B cell (primary cell): ENCODE data around the gene MSL3B.

Experiments used
- ATAC-seq: fragments of 200-7000 bp; cut with Tn5 transposase; one replicate; pipeline ENCODE4 v1.10.0; 2021; ENCODE audit warnings: low read depth, mild to moderate bottlenecking, moderate number of reproducible peaks, moderate library complexity
- CTCF ChIA-PET: fragments of 350-600 bp; sonication (Branson Sonifier 250); formaldehyde crosslinking; loops from one replicate; lab custom pipeline; 2021; ENCODE audit warnings: antibody characterized with exemption, inconsistent platforms; lab: Charles Lee
- POLR2A ChIA-PET: fragments of 350-600 bp; sonication (Branson Sonifier 250); formaldehyde crosslinking; loops from one replicate; lab custom pipeline; 2021; ENCODE audit warnings: antibody characterized with exemption; lab: Charles Lee
- DNase-seq: peaks from one replicate; pipeline ENCODE4 v3.0.0; 2013
- H2AFZ ChIP-seq: 2 replicates; pipeline ENCODE4 v1.6.1; 2012; ENCODE audit warnings: mild to moderate bottlenecking, low read depth, low read length; ENCODE audit not compliant: insufficient read depth, poor library complexity, severe bottlenecking
- H3K27ac ChIP-seq, 2 donors: 1 replicate in 1 of 2; 2 replicates in 1 of 2; pipeline ENCODE4 v1.5.1; 2012 to 2013; ENCODE audit warnings: low read length in 2 of 2, mild to moderate bottlenecking in 2 of 2, moderate library complexity in 1 of 2
- H3K27me3 ChIP-seq, 4 experiments: fragments of 200-600 bp in 1 of 4; sonication (generic) in 1 of 4; replicated peaks in 1 of 4; 1 replicate in 2 of 4; 2 replicates in 2 of 4; pipeline versions ENCODE4 v1.6.1 to v1.7.0; 2013 to 2016; ENCODE audit warnings: low read length in 3 of 4, mild to moderate bottlenecking in 2 of 4, mixed read lengths in 1 of 4, moderate library complexity in 1 of 4; ENCODE audit not compliant: insufficient read depth in 4 of 4, control insufficient read depth in 3 of 4; ENCODE audit errors: control extremely low read depth in 1 of 4
- H3K36me3 ChIP-seq, 2 experiments: replicated peaks in 1 of 2; 1 replicate in 1 of 2; 2 replicates in 1 of 2; pipeline versions ENCODE4 v1.6.1 to v1.7.1; 2013; ENCODE audit warnings: low read length in 1 of 2; ENCODE audit not compliant: insufficient read depth in 2 of 2, control insufficient read depth in 1 of 2; ENCODE audit errors: control extremely low read depth in 1 of 2, extremely low read depth in 1 of 2
- H3K4me1 ChIP-seq, 2 donors: fragments of 200-600 bp in 1 of 2; sonication (generic) in 1 of 2; 1 replicate in 1 of 2; 2 replicates in 1 of 2; pipeline versions ENCODE4 v1.5.1 to v1.6.1; 2013 to 2017; ENCODE audit warnings: low read length in 2 of 2; ENCODE audit not compliant: control insufficient read depth in 2 of 2, insufficient read depth in 2 of 2
- H3K4me2 ChIP-seq: replicated peaks from 2 replicates; pipeline ENCODE3; 2012; ENCODE audit warnings: mild to moderate bottlenecking, low read depth, low read length; ENCODE audit not compliant: poor library complexity, severe bottlenecking
- H3K4me3 ChIP-seq, 5 experiments: fragments of 200-600 bp in 1 of 5; sonication (generic) in 1 of 5; 1 replicate in 3 of 5; 2 replicates in 2 of 5; pipeline versions ENCODE4 v1.5.1 to v1.7.0; 2011 to 2016; ENCODE audit warnings: low read length in 4 of 5, mild to moderate bottlenecking in 4 of 5, low read depth in 2 of 5, control low read depth in 1 of 5, moderate library complexity in 1 of 5; ENCODE audit not compliant: insufficient read depth in 1 of 5; ENCODE audit errors: control extremely low read depth in 1 of 5, extremely low read depth in 1 of 5
- H3K79me2 ChIP-seq: fragments of 200-600 bp; sonication (generic); one replicate; pipeline ENCODE4 v1.6.0; 2016; ENCODE audit warnings: low read length; ENCODE audit not compliant: control insufficient read depth, insufficient read depth
- H3K9ac ChIP-seq: fragments of 200-600 bp; sonication (generic); 2 replicates; pipeline ENCODE4 v1.6.1; 2017; ENCODE audit warnings: mild to moderate bottlenecking, low read length, moderate library complexity
- H3K9me3 ChIP-seq, 3 donors: one replicate each; pipeline versions ENCODE4 v1.6.1 to v1.7.1; 2013; ENCODE audit warnings: low read length in 2 of 3; ENCODE audit not compliant: control insufficient read depth in 2 of 3, insufficient read depth in 1 of 3; ENCODE audit errors: control extremely low read depth in 1 of 3
- H4K20me1 ChIP-seq: 2 replicates; pipeline ENCODE4 v1.6.0; 2012; ENCODE audit warnings: mild to moderate bottlenecking, low read length; ENCODE audit not compliant: insufficient read depth, control insufficient read depth, poor library complexity, severe bottlenecking
- H3K27ac Mint-ChIP-seq: one replicate; pipeline ENCODE4 v1.8.0; 2021; ENCODE audit warnings: mixed read lengths
- H3K27me3 Mint-ChIP-seq: one replicate; pipeline ENCODE4 v1.8.0; 2021; ENCODE audit warnings: mixed read lengths
- H3K4me1 Mint-ChIP-seq: one replicate; pipeline ENCODE4 v1.8.0; 2021; ENCODE audit warnings: mixed read lengths
- H3K4me3 Mint-ChIP-seq: one replicate; pipeline ENCODE4 v1.8.0; 2021; ENCODE audit warnings: mixed read lengths
- H3K9me3 Mint-ChIP-seq: one replicate; pipeline ENCODE4 v1.8.0; 2022; ENCODE audit warnings: mixed read lengths; ENCODE audit not compliant: insufficient read depth
- CTCF ChIP-seq: fragments of 200-600 bp; IDR thresholded peaks from one replicate; pipeline ENCODE4 v1.8.0; 2022; ENCODE audit warnings: antibody characterized with exemption, mild to moderate bottlenecking
- EZH2 ChIP-seq: IDR thresholded peaks from 2 replicates; pipeline ENCODE4 v1.6.1; 2012; ENCODE audit warnings: borderline replicate concordance, low read depth, mild to moderate bottlenecking, moderate library complexity, low read length; ENCODE audit not compliant: insufficient read depth, poor library complexity, severe bottlenecking
- WGBS: methylation state at CpG from one replicate; pipeline ENCODE4 v1.1.5; 2013; ENCODE audit warnings: missing lambda C conversion rate; ENCODE audit not compliant: insufficient coverage; 5-methylcytosine and 5-hydroxymethylcytosine counted together
- intact Hi-C: fragments of 100-400 bp; cut with micrococcal nuclease; formaldehyde crosslinking; loops from one replicate; pipeline ENCODE4 v1.10.0; 2022

Gene MSL3B

GRCh38 chr2:233822101-233822771 lies 46.0 kb downstream of the MSL3B start:
- TF ChIP-seq CTCF (no peak), EZH2 (no peak)
- no peak overlapping the region for H3K27ac Mint-ChIP-seq
- ATAC-seq (no peak), DNase-seq (no peak)
- H3K4me1 Mint-ChIP-seq, result no peaks in the 10 kb centered on the region
- Histone ChIP-seq H3K9ac (no peak overlapping the region), H4K20me1 (no peaks in the 10 kb centered on the region), H3K27ac (no peak overlapping the region), H3K4me1 (no peaks in the 10 kb centered on the region), H3K79me2 (no peaks in the 10 kb centered on the region), H3K36me3 (no peaks in the 10 kb centered on the region), H2AFZ (no peak overlapping the region), H3K4me3 (no peak overlapping the region), H3K4me2 (no peak overlapping the region), H3K9me3 (no peaks in the 10 kb centered on the region), H3K27me3 (no peaks in the 10 kb centered on the region)
- H3K27me3 Mint-ChIP-seq, result peaks cover 9% of the 10 kb centered on the region
- H3K4me3 Mint-ChIP-seq, result no peak overlapping the region
- POLR2A ChIA-PET, result no interaction called here
- intact Hi-C loops, result no loop called here
- H3K9me3 Mint-ChIP-seq, result peaks cover 1% of the 10 kb centered on the region
- 92% methylated on average over 21 of the region's 21 CpGs for WGBS
- CTCF ChIA-PET, result no interaction called here

- H3K9ac ChIP-seq, result no peak overlapping the region
- no peak overlapping the region for H3K27ac ChIP-seq
- intact Hi-C loops, result no loop called here
- H2AFZ ChIP-seq, result no peak overlapping the region
- H3K4me1 Mint-ChIP-seq, result no peaks in the 10 kb centered on the region
- no peak overlapping the region for H3K27ac Mint-ChIP-seq
- no peaks in the 10 kb centered on the region for H3K36me3 ChIP-seq
- no peak overlapping the region for H3K4me3 ChIP-seq
- 93% methylated on average over 6 of the region's 8 CpGs for WGBS
- H3K9me3 ChIP-seq, result peaks cover 0 to 2% (median 0%) of the 10 kb centered on the region in 3 donors
- peaks cover 11% of the 10 kb centered on the region for H3K27me3 Mint-ChIP-seq
- H3K4me1 ChIP-seq, result no peaks in the 10 kb centered on the region
- TF ChIP-seq CTCF (no peak), EZH2 (no peak)
- ChIA-PET CTCF (no interaction called here), POLR2A (no interaction called here)
- no peaks in the 10 kb centered on the region for H3K79me2 ChIP-seq
- no peak overlapping the region for H3K4me2 ChIP-seq
- ATAC-seq (no peak), DNase-seq (no peak)
- no peaks in the 10 kb centered on the region for H4K20me1 ChIP-seq
- H3K9me3 Mint-ChIP-seq, result peaks cover 1% of the 10 kb centered on the region
- H3K4me3 Mint-ChIP-seq, result no peak overlapping the region
- H3K27me3 ChIP-seq, result peaks cover 0 to under 1% (median 0%) of the 10 kb centered on the region in 4 experiments
Observed at GRCh38 chr2:233821709-233822100, 46.5 kb downstream of the MSL3B start.
